GM12864 (cell line): Measurements from ENCODE around the gene ZNF629.

Experiments used
- DNase-seq: peaks from one replicate; pipeline ENCODE4 v3.0.0-alpha.2; 2011; ENCODE audit warnings: low read depth
- H3K4me3 ChIP-seq: 2 replicates; pipeline ENCODE4 v1.5.1; 2011; ENCODE audit warnings: mild to moderate bottlenecking, low read depth, low read length, control low read depth
- CTCF ChIP-seq: IDR thresholded peaks from 2 replicates; pipeline ENCODE4 v1.5.1; 2011; ENCODE audit warnings: low read depth, mild to moderate bottlenecking, moderate library complexity, low read length, control low read depth, inconsistent platforms; ENCODE audit errors: missing control alignments

The ZNF629 gene

DNA sequence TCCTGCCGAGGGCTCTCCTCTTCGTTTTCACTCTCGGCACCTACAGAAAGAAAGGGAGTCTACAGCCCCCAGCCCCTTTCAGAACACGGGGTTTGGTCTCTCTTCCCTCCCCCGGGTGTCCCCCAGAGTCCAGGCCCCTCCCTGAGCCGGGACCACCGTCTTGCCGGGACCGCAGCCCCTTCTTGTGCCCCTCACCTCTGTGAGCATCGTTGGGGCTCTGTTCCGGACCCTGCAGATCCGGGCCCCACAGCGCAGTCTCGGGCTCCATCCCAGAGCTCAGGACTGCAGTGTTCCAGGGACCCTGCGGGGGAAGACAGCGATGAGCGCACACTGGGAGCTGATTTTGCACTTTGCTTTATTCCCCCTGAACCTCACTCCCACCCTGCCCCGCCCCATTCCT is 2.8 kb downstream of the ZNF629 start:
- no peak overlapping the region for H3K4me3 ChIP-seq
- DNase-seq: no peak
- no peak for TF ChIP-seq CTCF

- TF ChIP-seq CTCF: no peak
- DNase-seq: no peak
These were observed 3.5 kb downstream of the ZNF629 start for GRCh38 chr16:30783280-30784109.

DNA sequence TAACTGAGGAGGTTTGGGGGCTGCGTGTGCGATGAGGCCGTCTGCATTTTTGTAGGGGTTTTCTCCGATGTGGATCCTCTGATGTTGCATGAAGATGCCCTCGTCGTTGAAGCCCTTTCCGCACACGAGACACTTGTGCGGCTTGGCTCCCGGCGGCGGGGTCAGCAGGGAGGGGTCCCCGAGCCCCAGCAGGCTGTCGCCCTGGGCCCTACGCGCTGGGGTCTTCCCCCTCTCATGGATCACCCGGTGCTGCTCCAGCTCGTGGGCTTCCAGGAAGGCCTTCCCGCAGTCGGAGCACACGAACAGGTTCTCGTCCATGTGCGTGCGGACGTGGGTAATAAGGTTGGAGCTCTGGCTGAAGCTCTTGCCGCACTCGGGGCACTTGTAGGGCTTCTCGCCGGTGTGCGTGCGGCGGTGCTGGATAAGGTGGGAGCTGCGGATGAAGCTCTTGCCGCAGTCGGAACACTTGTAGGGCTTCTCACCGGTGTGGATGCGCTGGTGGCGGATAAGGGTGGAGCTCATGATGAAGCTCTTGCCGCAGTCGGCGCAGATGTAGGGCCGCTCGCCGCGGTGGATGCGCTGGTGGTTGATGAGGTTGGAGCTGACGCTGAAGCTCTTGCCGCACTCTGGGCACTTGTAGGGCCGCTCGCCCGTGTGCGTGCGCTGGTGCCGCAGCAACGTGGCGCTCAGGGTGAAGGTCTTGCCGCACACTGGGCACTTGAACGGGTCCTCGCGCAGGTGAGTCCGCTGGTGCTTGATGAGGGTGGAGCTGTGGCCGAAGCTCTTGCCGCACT is 4.3 kb downstream of the ZNF629 start:
- DNase-seq: no peak
- no peak for TF ChIP-seq CTCF
- no peak overlapping the region for H3K4me3 ChIP-seq

More at GRCh38 chr16:30783280-30784109, 3.5 kb downstream of the ZNF629 start:
- no peak overlapping the region for H3K4me3 ChIP-seq

DNA sequence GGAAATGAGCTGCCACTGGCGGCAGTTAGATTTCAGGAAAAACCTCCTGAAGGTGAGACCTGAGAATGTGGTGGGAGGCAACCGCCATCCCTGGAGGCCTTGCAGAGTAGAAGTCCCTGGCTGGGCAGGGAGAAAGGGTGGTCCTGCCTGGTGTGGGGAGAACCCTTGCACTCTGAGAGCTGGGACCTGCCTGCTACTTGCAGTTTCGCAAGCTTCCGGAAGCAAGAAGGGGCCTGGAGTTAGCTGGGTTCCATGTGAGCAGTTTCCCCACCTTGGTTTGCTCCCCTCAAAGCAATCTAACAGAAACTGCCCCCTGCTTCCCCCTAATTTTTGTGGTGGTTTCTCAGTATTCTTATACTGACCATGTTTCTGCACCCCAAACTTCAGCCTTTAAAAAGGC is 6.5 kb downstream of the ZNF629 start:
- no peak for DNase-seq
- H3K4me3 ChIP-seq: no peak overlapping the region
- TF ChIP-seq CTCF: no peak

GRCh38 chr16:30780021-30780420 is 7.0 kb downstream of the ZNF629 start:
- no peak overlapping the region for H3K4me3 ChIP-seq
- no peak for DNase-seq
- TF ChIP-seq CTCF: no peak

- TF ChIP-seq CTCF: no peak
- DNase-seq: no peak
- no peak overlapping the region for H3K4me3 ChIP-seq
These were observed 7.4 kb downstream of the ZNF629 start for GRCh38 chr16:30779596-30779995.
